Cerebellar cortex (tissue), 1 donor: ENCODE data around the gene ARL2BP.

Experiments
- DNase-seq: peaks from one replicate; pipeline ENCODE4 v3.0.0-alpha.2; 2015; ENCODE audit warnings: low spot score

ARL2BP gene

GRCh38 chr16:57283214-57283958 is 38.3 kb downstream of the ARL2BP start:
- DNase-seq, result no peak

- no peak for DNase-seq
These were observed 38.8 kb downstream of the ARL2BP start for GRCh38 chr16:57283959-57284208.

- DNase-seq, result no peak
These were observed 39.3 kb downstream of the ARL2BP start, which contains the start of gene PLLP for GRCh38 chr16:57284209-57284951. TSS of gene PLLP (minus strand) at chr16:57284672. CDS start at chr16:57284540, 132 bp downstream.

GRCh38 chr16:57284952-57285363 is 39.9 kb downstream of the ARL2BP start:
- no peak for DNase-seq

GRCh38 chr16:57285379-57285778 is 40.3 kb downstream of the ARL2BP start:
- no peak for DNase-seq

- no peak for DNase-seq
These were observed 44.6 kb downstream of the ARL2BP start for GRCh38 chr16:57289391-57290257.

GRCh38 chr16:57297856-57298255 is 52.8 kb downstream of the ARL2BP start:
- no peak for DNase-seq

- no peak for DNase-seq
These were observed 54.1 kb downstream of the ARL2BP start for GRCh38 chr16:57299009-57299718.

GRCh38 chr16:57299719-57300386 is 54.8 kb downstream of the ARL2BP start:
- DNase-seq, result peak; percentile 96

- DNase-seq, result peak; percentile 99
These were observed 55.5 kb downstream of the ARL2BP start for GRCh38 chr16:57300387-57301125.

GRCh38 chr16:57301126-57301817 is 56.2 kb downstream of the ARL2BP start:
- no peak for DNase-seq
